ENCODE results near the gene ATP6V1F.

ATP6V1F gene

GRCh38 chr7:128862571-128863432 lies at the start of gene ATP6V1F:
Gene ATP6V1F (plus strand): TSS chr7:128862856. CDS start chr7:128862905, 49 bp downstream.
- peak; percentile 96 for DNase-seq (ENCODE audit: low read depth)

- DNase-seq (ENCODE audit: low read depth), result no peak
These were observed 48.2 kb upstream of the ATP6V1F start for GRCh38 chr7:128814499-128814898.

GRCh38 chr7:128815289-128815942 lies 47.2 kb upstream of the ATP6V1F start:
- no peak for DNase-seq (ENCODE audit: low read depth)

GRCh38 chr7:128818694-128819093 lies 44.0 kb upstream of the ATP6V1F start:
- DNase-seq (ENCODE audit: low read depth), result no peak

- no peak for DNase-seq (ENCODE audit: low read depth)
These were observed 40.9 kb upstream of the ATP6V1F start for GRCh38 chr7:128821724-128822123.

- no peak for DNase-seq (ENCODE audit: low read depth)
These were observed 36.1 kb upstream of the ATP6V1F start for GRCh38 chr7:128826512-128826911.

- DNase-seq (ENCODE audit: low read depth), result no peak
These were observed 35.8 kb upstream of the ATP6V1F start for GRCh38 chr7:128826916-128827247.

GRCh38 chr7:128827248-128827958 lies 35.3 kb upstream of the ATP6V1F start:
- DNase-seq (ENCODE audit: low read depth), result peak; percentile 82

- peak; percentile 78 for DNase-seq (ENCODE audit: low read depth)
These were observed 34.5 kb upstream of the ATP6V1F start for GRCh38 chr7:128827971-128828711.

GRCh38 chr7:128829391-128830166 lies 33.1 kb upstream of the ATP6V1F start:
- peak; percentile 41 for DNase-seq (ENCODE audit: low read depth)

GRCh38 chr7:128830231-128831177 lies 32.2 kb upstream of the ATP6V1F start, which contains the start of gene FLNC:
Gene FLNC (plus strand): TSS chr7:128830406. CDS start chr7:128830638, 232 bp downstream.
- peak; percentile 78 for DNase-seq (ENCODE audit: low read depth)

- peak; percentile 65 for DNase-seq (ENCODE audit: low read depth)
These were observed 31.3 kb upstream of the ATP6V1F start for GRCh38 chr7:128831178-128831993.

- DNase-seq (ENCODE audit: low read depth), result peak; percentile 49
These were observed 30.4 kb upstream of the ATP6V1F start for GRCh38 chr7:128831994-128832879.

GRCh38 chr7:128832880-128833147 lies 29.8 kb upstream of the ATP6V1F start:
- no peak for DNase-seq (ENCODE audit: low read depth)

- peak; percentile 90 for DNase-seq (ENCODE audit: low read depth)
These were observed 29.3 kb upstream of the ATP6V1F start for GRCh38 chr7:128833148-128833945.

- DNase-seq (ENCODE audit: low read depth), result no peak
These were observed 28.7 kb upstream of the ATP6V1F start for GRCh38 chr7:128833946-128834325.

- DNase-seq (ENCODE audit: low read depth), result no peak
These were observed 27.4 kb upstream of the ATP6V1F start for GRCh38 chr7:128835231-128835751.

Data from iris pigment epithelial cell (primary cell).